NCI-H2196 (cell line): ENCODE measurements around the gene ATP2B2.

Experiments used
- DNase-seq: peaks from one replicate; lab custom pipeline; 2025; ENCODE audit not compliant: unreplicated experiment; lab: John Stamatoyannopoulos, UW

ATP2B2 gene

DNA sequence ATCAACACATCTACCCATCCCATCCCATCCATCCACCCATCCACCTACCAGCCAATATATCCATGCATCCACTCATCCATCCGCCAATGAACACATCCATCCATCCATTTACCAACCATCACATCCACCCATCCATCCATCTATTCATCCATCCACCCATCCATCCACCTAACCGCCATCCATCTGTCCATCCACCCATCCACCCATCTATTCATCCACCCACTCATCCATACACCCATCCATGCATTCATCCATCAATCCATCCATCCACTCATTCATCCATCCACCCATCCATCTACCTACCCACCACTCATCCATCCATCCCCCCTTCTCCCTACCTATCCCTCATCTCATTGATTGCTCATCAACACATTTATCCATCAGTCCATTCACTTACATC, 136.9 kb downstream of the ATP2B2 start:
- no peak for DNase-seq

DNA sequence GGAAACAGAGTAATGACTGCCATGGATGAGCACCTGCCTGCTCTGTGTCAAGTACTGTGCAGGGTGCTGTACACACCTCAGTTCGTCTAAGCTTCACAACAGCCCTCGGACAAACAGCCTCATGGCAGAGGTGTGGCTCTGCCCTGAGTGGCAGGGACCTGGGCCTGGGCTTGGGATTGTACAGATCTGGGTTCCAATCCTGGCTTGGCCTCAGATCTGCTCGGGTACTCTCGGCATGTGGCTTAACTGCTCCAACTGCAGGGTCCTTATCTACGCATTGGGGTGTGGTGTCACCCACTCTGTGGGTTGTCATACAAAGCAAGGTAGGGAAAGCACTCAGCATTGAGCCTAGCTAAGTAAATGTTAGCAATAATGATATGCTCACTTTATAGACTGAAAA, 137.9 kb downstream of the ATP2B2 start:
- no peak for DNase-seq

DNA sequence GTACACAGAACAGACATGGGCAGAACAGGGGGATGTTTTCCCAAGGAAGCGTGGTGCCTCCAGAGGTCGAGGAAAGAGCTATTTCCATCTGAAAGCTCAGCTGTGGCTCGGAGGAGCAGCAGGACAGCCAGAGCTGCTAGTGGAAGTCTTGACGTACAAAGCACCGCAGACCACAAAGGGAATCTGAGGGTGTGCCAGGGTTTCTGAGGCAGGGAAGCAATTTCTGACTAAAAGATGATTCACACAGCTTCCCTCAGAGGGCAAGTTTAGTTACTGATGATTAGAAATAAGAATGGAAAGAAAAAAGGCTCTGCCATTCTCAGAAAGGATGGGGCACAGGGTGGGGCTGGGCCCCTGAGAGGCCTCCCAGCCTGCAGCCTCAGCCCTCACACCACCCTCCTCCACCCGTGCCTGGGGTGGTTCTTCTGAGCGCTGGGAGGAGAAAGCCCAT, 138.7 kb downstream of the ATP2B2 start:
- DNase-seq = no peak

- DNase-seq = no peak
Observed at GRCh38 chr3:10365791-10366190, 139.6 kb downstream of the ATP2B2 start.

GRCh38 chr3:10365316-10365715, 140.1 kb downstream of the ATP2B2 start:
- no peak for DNase-seq

GRCh38 chr3:10364806-10365205, 140.6 kb downstream of the ATP2B2 start:
- no peak for DNase-seq

- DNase-seq = no peak
Observed at GRCh38 chr3:10363935-10364334, 141.5 kb downstream of the ATP2B2 start.

- DNase-seq = peak; percentile 68
Observed at GRCh38 chr3:10361375-10361774, 144.0 kb downstream of the ATP2B2 start.

DNA sequence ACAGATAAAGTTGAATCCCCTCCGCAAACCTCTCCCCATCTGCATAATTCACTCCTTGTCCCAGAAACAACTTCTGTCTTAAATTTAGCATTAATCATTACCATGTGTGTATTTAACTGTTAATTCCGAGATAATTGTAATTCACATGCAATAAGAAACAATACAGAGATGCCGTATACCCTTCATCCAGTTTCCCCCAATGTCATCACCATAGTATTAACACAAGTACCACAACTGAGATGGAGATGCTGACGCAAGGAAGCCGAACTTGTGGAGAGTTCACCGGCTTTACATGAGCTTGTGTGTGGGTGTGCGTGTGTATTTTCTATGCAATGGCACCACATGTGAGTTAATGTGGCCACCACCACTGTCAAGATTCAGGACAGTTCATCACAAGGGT, 144.9 kb downstream of the ATP2B2 start:
- DNase-seq = no peak

GRCh38 chr3:10359761-10360161, 145.6 kb downstream of the ATP2B2 start:
- no peak for DNase-seq

- no peak for DNase-seq
Observed at GRCh38 chr3:10358309-10358980, 146.9 kb downstream of the ATP2B2 start.

GRCh38 chr3:10357592-10358308, 147.6 kb downstream of the ATP2B2 start:
- no peak for DNase-seq

- no peak for DNase-seq
Observed at GRCh38 chr3:10357095-10357494, 148.3 kb downstream of the ATP2B2 start.

DNA sequence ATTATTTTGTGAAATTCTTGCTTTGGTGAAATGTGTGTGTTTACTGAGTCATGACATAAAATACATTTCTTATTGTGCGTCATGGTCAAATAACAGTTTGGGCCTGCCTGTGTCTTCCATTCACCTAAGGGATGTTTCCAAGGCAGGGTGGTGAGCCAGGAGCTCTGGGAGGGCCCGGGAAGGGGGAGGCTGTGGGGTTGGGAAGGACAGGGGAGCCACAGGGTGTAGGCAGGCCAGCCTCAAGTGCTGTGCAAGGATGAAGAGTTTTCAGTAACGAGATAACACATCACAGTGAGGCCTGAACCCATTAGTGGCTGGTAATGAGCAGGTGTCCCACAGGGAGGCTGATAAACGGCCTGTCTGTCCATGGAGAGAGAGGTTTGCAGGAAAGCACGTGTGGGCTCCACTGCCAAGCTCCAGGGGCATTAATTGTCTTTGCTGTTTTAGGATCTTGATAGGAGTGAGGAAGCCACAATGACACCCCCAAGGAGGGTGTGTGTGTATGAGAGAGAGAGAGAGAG, 148.9 kb downstream of the ATP2B2 start:
- DNase-seq = no peak

DNA sequence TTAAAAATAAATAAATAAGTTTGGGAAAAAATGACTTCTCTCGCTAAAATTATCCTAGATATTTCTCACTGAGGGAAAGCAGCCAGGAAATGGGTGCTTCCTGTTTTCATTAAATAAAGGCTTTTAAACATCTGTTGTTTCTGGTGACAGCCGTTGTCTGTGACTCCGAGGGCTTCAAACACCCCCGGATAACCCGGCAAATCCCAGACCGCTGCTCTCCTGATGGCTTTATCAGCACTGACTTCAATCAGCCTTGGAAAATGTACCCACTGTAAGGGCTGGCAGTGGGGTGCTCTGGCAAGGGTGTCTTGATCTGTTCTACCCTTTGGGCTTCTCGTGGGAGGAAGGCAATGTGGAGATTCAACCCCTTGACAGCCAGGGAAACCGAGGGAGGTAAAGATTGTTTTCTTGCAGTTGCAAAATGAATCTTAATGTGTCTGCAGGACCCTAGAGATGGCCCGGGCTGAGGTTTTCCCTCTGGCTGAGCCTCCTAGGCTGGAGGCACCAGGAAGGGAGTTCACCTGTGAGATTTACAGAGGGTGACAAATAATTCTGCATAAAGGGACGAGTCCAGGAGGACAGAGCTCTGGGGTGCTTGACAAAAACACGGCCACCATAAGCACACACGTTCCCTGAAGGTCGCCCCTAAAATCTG, 150.9 kb downstream of the ATP2B2 start:
- no peak for DNase-seq

DNA sequence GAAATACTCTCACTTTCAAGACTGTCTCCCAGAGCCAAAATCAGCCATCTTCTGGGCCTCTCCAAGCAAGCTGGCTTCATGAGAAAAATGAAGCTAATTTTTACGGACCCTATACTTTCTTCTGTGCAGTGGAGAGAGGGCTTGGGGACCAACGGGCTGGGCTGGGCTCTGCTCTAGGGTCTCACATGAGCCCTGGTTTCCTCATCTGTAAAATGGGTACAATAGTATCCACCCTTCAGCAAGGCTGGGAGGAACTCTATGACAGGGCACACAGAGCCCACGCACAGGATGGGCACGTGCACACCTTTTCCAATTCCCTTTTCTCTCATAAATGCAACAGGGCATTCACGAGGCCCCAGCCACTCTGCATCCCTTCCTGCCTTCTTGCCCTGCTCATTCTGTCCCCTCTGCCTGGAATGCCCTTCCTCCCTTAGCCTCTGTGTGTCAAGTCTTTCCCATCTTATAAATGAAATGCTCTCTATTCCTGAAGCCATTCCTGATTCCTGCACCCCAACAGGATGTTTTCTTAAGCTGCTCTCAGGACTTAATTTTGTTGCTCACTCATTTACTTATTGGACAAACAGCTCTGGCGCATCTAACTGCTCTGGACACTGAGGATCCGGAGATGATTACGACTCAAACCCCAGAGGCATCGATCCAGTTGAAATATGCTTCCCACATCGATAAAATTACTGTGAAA, 151.6 kb downstream of the ATP2B2 start:
- DNase-seq = no peak

GRCh38 chr3:10353160-10353559, 152.2 kb downstream of the ATP2B2 start:
- no peak for DNase-seq

- DNase-seq = no peak
Observed at GRCh38 chr3:10352146-10352911, 153.1 kb downstream of the ATP2B2 start.

DNA sequence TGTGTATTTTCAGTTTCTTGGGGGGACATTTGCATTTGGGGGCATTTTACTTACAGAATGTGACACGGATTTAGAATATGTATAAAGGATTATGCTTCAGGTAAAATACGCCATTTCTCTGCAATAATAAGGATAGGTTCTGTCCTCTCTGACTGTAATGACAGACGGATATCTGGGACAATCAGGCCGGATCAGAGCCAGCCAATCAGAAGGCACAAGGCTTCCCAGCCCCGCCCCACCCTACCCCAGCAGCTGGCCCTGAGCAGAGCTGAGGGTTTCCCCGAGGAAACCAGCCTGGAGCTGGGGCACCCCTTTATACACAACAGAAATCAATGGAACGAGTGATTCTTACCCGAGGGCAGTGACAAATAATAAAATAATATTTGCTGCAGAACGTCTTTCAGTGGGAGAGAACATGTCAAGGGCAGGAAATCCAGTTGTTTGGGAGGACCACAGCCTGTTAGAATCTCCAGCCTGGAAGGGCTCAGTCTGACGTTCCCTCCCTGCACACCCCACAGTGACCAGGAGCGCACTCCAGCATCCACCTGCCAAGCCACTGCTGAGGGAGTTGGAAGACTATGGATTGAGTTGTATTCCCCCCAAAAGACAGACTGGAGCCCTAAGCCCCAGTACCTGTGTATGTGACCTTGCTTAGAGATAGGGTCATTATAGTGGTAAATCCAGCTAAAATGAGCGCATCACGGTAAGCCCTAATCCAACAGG, 154.2 kb downstream of the ATP2B2 start:
- DNase-seq = no peak
